ENCODE results near the gene TLR5.

- TF ChIP-seq POLR2A (IDR thresholded peaks at IDR 0.05; ENCODE audit: low read length) (no peak), GATA1 (IDR thresholded peaks at IDR 0.05; ENCODE audit: low read depth, low read length) (no peak)
These were observed 47.1 kb upstream of the TLR5 start for GRCh38 chr1:223189903-223190724.

Data from erythroblast (primary cell).